Measurements from ENCODE around the gene SLC45A1.

SLC45A1 gene

DNA sequence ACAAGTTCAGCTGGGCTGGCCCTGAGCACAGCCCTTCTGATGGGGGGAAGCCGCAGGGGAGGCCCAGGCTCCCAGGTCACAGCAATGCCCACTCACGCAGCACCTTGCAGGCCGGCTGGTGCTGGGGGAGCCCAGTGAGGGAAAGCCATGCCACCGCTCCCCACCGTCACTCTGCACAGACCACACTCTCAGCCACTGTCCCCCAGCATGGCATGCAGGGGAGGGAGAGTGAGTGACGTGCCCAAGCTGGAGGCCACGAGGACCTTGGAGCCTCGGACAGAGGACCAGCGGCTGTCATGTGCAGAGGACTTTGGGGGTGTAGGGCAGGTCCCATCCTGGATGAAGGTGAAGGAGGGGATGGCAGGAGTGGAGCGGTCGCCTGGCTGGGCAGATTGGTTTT is 25.1 kb downstream of the SLC45A1 start:
- no peak overlapping the region for H3K27ac ChIP-seq (ENCODE audit: low read depth, low read length)
- H4K91ac ChIP-seq (ENCODE audit: low read depth, low read length), result peak overlapping the region; percentile 72
- H2BK120ac ChIP-seq (ENCODE audit: insufficient read depth, low read length, poor library complexity), result peak overlapping the region; percentile 18
- no peak overlapping the region for H3K23ac ChIP-seq (ENCODE audit: low read length)
- H2BK5ac ChIP-seq (ENCODE audit: low read depth, low read length, poor library complexity), result no peak overlapping the region
- no peak overlapping the region for H3K4ac ChIP-seq (ENCODE audit: low read depth, low read length)
- DNase-seq, result no peak
- no peak overlapping the region for H3K9ac ChIP-seq (ENCODE audit: low read length)
- peaks cover 13 to 15% of the 10 kb centered on the region in 2 experiments for H3K4me1 ChIP-seq (ENCODE audit: control insufficient read depth in 1 of 2, insufficient read depth in 2 of 2, low read length in 2 of 2)
- no peaks in the 10 kb centered on the region for H3K9me3 ChIP-seq (ENCODE audit: insufficient read depth, low read depth, low read length)
- WGBS (ENCODE audit: extremely low coverage, insufficient coverage, insufficient read length), result no CpG with 5 or more reads among the region's 11 CpGs
- H3K4me3 ChIP-seq (ENCODE audit: low read depth, low read length), result no peak overlapping the region
- peaks cover 0 to 3% of the 10 kb centered on the region in 2 experiments for H3K36me3 ChIP-seq (ENCODE audit: control insufficient read depth in 1 of 2, insufficient read depth in 2 of 2, low read length in 2 of 2)
- H2AK5ac ChIP-seq (ENCODE audit: low read length), result no peak overlapping the region
- peak overlapping the region; percentile 36 for H3K14ac ChIP-seq (ENCODE audit: low read length)
- no peaks in the 10 kb centered on the region for H3K79me2 ChIP-seq (ENCODE audit: control insufficient read depth, insufficient read depth, low read length, poor library complexity)
- H2BK12ac ChIP-seq (ENCODE audit: low read length), result peak overlapping the region; percentile 35
- H3K4me2 ChIP-seq (ENCODE audit: low read length), result no peak overlapping the region
- H3K79me1 ChIP-seq (ENCODE audit: low read length), result peaks cover 16% of the 10 kb centered on the region
- H3K27me3 ChIP-seq (ENCODE audit: insufficient read depth, low read length), result no peaks in the 10 kb centered on the region
- H2AFZ ChIP-seq (ENCODE audit: insufficient read depth, low read length, poor library complexity), result no peak overlapping the region
- H4K8ac ChIP-seq (ENCODE audit: low read depth, low read length), result no peak overlapping the region
- no peak overlapping the region for H4K12ac ChIP-seq (ENCODE audit: low read depth, low read length)
- no peak overlapping the region for H3K18ac ChIP-seq (ENCODE audit: low read length)

DNA sequence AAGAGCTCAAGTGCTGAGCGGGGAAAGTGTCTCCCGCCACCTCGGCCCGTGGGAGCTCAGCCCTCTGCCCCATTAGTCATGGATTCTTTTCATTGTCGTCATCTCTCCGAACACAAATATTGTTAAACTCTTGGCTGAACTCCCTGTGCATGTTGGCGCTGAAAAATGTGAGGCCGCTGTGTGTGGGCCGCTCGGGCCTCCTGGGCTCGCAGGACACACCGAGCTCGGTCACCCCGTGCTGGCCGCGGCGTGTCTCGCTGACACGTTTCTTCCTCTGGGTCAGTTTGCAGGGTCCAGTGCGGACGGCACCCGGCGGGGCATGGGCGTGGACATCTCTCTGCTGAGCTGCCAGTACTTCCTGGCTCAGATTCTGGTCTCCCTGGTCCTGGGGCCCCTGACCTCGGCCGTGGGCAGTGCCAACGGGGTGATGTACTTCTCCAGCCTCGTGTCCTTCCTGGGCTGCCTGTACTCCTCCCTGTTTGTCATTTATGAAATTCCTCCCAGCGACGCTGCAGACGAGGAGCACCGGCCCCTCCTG is 25.6 kb downstream of the SLC45A1 start:
- H3K14ac ChIP-seq (ENCODE audit: low read length), result peak overlapping the region; percentile 7
- no peak overlapping the region for H3K4ac ChIP-seq (ENCODE audit: low read depth, low read length)
- H2AFZ ChIP-seq (ENCODE audit: insufficient read depth, low read length, poor library complexity), result no peak overlapping the region
- H3K23ac ChIP-seq (ENCODE audit: low read length), result no peak overlapping the region
- H3K4me2 ChIP-seq (ENCODE audit: low read length), result no peak overlapping the region
- H3K79me1 ChIP-seq (ENCODE audit: low read length), result peaks cover 21% of the 10 kb centered on the region
- no peak overlapping the region for H3K9ac ChIP-seq (ENCODE audit: low read length)
- H3K27ac ChIP-seq (ENCODE audit: low read depth, low read length), result no peak overlapping the region
- H2BK120ac ChIP-seq (ENCODE audit: insufficient read depth, low read length, poor library complexity), result peak overlapping the region; percentile 22
- no peak overlapping the region for H3K4me3 ChIP-seq (ENCODE audit: low read depth, low read length)
- no peak overlapping the region for H4K8ac ChIP-seq (ENCODE audit: low read depth, low read length)
- H3K79me2 ChIP-seq (ENCODE audit: control insufficient read depth, insufficient read depth, low read length, poor library complexity), result no peaks in the 10 kb centered on the region
- H2BK12ac ChIP-seq (ENCODE audit: low read length), result peak overlapping the region; percentile 2
- H3K9me3 ChIP-seq (ENCODE audit: insufficient read depth, low read depth, low read length), result no peaks in the 10 kb centered on the region
- DNase-seq, result peak; percentile 79 to 90
- peaks cover 18 to 20% of the 10 kb centered on the region in 2 experiments for H3K4me1 ChIP-seq (ENCODE audit: control insufficient read depth in 1 of 2, insufficient read depth in 2 of 2, low read length in 2 of 2)
- H2BK5ac ChIP-seq (ENCODE audit: low read depth, low read length, poor library complexity), result peak overlapping the region; percentile 7
- H3K27me3 ChIP-seq (ENCODE audit: insufficient read depth, low read length), result no peaks in the 10 kb centered on the region
- peaks cover 0 to 3% of the 10 kb centered on the region in 2 experiments for H3K36me3 ChIP-seq (ENCODE audit: control insufficient read depth in 1 of 2, insufficient read depth in 2 of 2, low read length in 2 of 2)
- H2AK5ac ChIP-seq (ENCODE audit: low read length), result peak overlapping the region; percentile 62
- no peak overlapping the region for H3K18ac ChIP-seq (ENCODE audit: low read length)
- peak overlapping the region; percentile 72 for H4K91ac ChIP-seq (ENCODE audit: low read depth, low read length)
- WGBS (ENCODE audit: extremely low coverage, insufficient coverage, insufficient read length), result no CpG with 5 or more reads among the region's 32 CpGs
- H4K12ac ChIP-seq (ENCODE audit: low read depth, low read length), result no peak overlapping the region

DNA sequence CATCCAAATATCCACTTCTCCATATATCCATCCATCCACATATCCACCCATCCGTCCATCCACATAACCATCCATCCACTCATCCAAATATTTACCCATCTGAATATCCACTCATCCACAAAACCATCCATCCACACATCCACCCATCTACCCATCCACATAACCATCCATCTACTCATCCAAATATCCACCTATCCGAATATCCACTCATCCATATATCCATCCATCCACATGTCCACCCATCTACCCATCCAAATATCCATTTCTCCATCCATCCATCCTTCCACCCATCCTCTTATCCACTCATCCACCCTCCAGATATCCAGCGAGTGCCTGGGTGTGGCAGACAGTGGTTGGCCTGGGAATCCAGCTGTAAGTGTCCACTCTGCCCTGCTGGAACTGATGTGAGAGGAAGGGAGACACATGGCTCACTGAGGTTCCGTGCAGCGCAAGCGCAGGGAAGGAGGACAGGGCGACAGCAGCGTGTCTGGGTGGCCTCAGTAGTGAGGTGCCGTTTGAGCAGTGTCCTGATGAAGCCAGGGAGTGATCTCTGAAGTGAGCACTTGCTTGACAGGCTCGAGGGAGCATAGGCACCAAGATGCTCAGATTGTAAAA is 27.1 kb downstream of the SLC45A1 start:
- no peak overlapping the region for H4K91ac ChIP-seq (ENCODE audit: low read depth, low read length)
- no peak overlapping the region for H4K12ac ChIP-seq (ENCODE audit: low read depth, low read length)
- H3K9me3 ChIP-seq (ENCODE audit: insufficient read depth, low read depth, low read length), result no peaks in the 10 kb centered on the region
- no peak overlapping the region for H3K18ac ChIP-seq (ENCODE audit: low read length)
- H3K27me3 ChIP-seq (ENCODE audit: insufficient read depth, low read length), result no peaks in the 10 kb centered on the region
- H3K4me1 ChIP-seq (ENCODE audit: control insufficient read depth in 1 of 2, insufficient read depth in 2 of 2, low read length in 2 of 2), result peaks cover 21 to 23% of the 10 kb centered on the region in 2 experiments
- no peak overlapping the region for H4K8ac ChIP-seq (ENCODE audit: low read depth, low read length)
- no peak overlapping the region for H3K9ac ChIP-seq (ENCODE audit: low read length)
- H2AFZ ChIP-seq (ENCODE audit: insufficient read depth, low read length, poor library complexity), result no peak overlapping the region
- no peak for DNase-seq
- no peaks in the 10 kb centered on the region for H3K79me2 ChIP-seq (ENCODE audit: control insufficient read depth, insufficient read depth, low read length, poor library complexity)
- no peak overlapping the region for H3K27ac ChIP-seq (ENCODE audit: low read depth, low read length)
- no peak overlapping the region for H2BK5ac ChIP-seq (ENCODE audit: low read depth, low read length, poor library complexity)
- H2BK120ac ChIP-seq (ENCODE audit: insufficient read depth, low read length, poor library complexity), result no peak overlapping the region
- H3K4me2 ChIP-seq (ENCODE audit: low read length), result no peak overlapping the region
- no peak overlapping the region for H2AK5ac ChIP-seq (ENCODE audit: low read length)
- 100% methylated on average over 2 of the region's 10 CpGs for WGBS (ENCODE audit: extremely low coverage, insufficient coverage, insufficient read length)
- peaks cover 0 to 3% of the 10 kb centered on the region in 2 experiments for H3K36me3 ChIP-seq (ENCODE audit: control insufficient read depth in 1 of 2, insufficient read depth in 2 of 2, low read length in 2 of 2)
- H3K14ac ChIP-seq (ENCODE audit: low read length), result no peak overlapping the region
- no peak overlapping the region for H3K23ac ChIP-seq (ENCODE audit: low read length)
- no peak overlapping the region for H2BK12ac ChIP-seq (ENCODE audit: low read length)
- H3K79me1 ChIP-seq (ENCODE audit: low read length), result peaks cover 24% of the 10 kb centered on the region
- no peak overlapping the region for H3K4ac ChIP-seq (ENCODE audit: low read depth, low read length)
- H3K4me3 ChIP-seq (ENCODE audit: low read depth, low read length), result no peak overlapping the region

DNA sequence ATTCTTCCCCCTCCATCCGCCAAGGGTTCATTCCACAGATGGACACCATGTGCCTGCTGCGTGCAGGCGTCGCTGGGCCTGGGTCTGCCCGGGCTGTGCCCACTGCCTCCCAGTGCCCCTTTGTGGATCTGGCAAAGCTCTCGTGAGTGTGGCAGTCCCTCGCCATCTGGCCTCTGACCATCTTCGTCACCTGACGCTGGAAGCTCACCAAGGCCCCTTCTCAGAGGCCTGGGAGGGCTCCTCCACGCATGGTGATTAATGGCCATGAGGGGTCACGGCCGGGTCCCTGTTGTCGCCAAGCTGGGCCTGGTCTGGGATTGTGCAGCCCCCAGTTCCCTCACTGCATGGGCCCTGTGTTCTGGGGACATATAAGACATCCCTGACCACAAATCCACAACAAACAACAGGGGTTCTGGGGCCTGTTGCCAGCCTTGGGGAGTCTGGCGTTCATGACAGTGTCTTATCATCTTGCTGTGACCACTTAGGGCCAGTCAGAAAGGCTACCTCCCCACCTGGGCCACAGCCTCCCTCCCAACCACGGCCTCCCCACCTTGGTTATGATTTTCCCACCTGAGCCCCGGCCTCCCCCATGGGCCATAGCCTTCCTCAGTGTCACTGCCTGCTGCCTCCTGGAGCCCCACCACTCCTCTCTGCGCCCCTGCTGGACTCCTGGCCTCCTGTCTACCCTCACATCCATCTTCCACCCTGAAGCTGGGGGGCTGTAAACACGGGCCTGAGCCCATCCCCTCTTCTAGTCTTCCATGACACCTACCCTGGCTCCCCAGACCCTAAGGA is 27.9 kb downstream of the SLC45A1 start:
- no peak overlapping the region for H2BK120ac ChIP-seq (ENCODE audit: insufficient read depth, low read length, poor library complexity)
- H3K4me2 ChIP-seq (ENCODE audit: low read length), result no peak overlapping the region
- no peak overlapping the region for H2AFZ ChIP-seq (ENCODE audit: insufficient read depth, low read length, poor library complexity)

More for the DNA sequence above, 27.9 kb downstream of the SLC45A1 start:
- no peak overlapping the region for H3K4me3 ChIP-seq (ENCODE audit: low read depth, low read length)
- no peak overlapping the region for H3K23ac ChIP-seq (ENCODE audit: low read length)
- H4K8ac ChIP-seq (ENCODE audit: low read depth, low read length), result no peak overlapping the region
- peaks cover 21 to 23% of the 10 kb centered on the region in 2 experiments for H3K4me1 ChIP-seq (ENCODE audit: control insufficient read depth in 1 of 2, insufficient read depth in 2 of 2, low read length in 2 of 2)
- peaks cover 0 to 3% of the 10 kb centered on the region in 2 experiments for H3K36me3 ChIP-seq (ENCODE audit: control insufficient read depth in 1 of 2, insufficient read depth in 2 of 2, low read length in 2 of 2)
- DNase-seq, result no peak
- no peak overlapping the region for H2BK5ac ChIP-seq (ENCODE audit: low read depth, low read length, poor library complexity)
- H3K27me3 ChIP-seq (ENCODE audit: insufficient read depth, low read length), result no peaks in the 10 kb centered on the region
- H3K18ac ChIP-seq (ENCODE audit: low read length), result no peak overlapping the region
- peak overlapping the region; percentile 7 for H2BK12ac ChIP-seq (ENCODE audit: low read length)
- H3K4ac ChIP-seq (ENCODE audit: low read depth, low read length), result no peak overlapping the region
- H3K9me3 ChIP-seq (ENCODE audit: insufficient read depth, low read depth, low read length), result no peaks in the 10 kb centered on the region
- no peak overlapping the region for H3K27ac ChIP-seq (ENCODE audit: low read depth, low read length)
- H4K91ac ChIP-seq (ENCODE audit: low read depth, low read length), result peak overlapping the region; percentile 10
- peaks cover 24% of the 10 kb centered on the region for H3K79me1 ChIP-seq (ENCODE audit: low read length)
- no CpG with 5 or more reads among the region's 18 CpGs for WGBS (ENCODE audit: extremely low coverage, insufficient coverage, insufficient read length)
- H3K14ac ChIP-seq (ENCODE audit: low read length), result no peak overlapping the region
- H4K12ac ChIP-seq (ENCODE audit: low read depth, low read length), result no peak overlapping the region
- peak overlapping the region; percentile 6 for H2AK5ac ChIP-seq (ENCODE audit: low read length)
- no peaks in the 10 kb centered on the region for H3K79me2 ChIP-seq (ENCODE audit: control insufficient read depth, insufficient read depth, low read length, poor library complexity)
- no peak overlapping the region for H3K9ac ChIP-seq (ENCODE audit: low read length)

Measured in trophoblast cell (in vitro differentiated cells and primary cell).